ENCODE data around the gene MYRFL. TPM values are rescaled to one million over a fixed set of nuclear protein-coding genes. Genes with fewer than 3 reads are reported as not detected.

Gene MYRFL
- total RNA-seq, 2 donors from 2014 or later: 0.27 TPM; not detected in 1

DNA sequence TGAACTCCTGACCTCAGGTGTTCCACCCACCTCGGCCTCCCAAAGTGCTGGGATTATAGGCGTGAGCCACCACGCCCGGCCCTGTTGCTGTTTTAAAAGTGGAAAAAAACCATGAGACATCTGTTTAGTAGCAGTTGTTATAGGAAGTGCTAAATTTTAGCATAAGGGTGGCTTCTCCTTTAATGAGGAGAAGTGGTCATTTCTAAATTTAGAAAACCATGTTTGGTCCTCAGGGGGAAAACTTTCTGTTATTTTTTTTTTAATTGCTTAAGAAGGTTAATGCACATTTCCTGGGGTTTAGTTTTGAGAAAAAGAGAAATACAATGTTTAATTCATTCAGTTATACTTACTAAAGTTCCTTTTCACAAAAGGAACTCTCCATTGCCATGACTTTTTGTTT lies 102.1 kb downstream of the MYRFL start:
- intact Hi-C loops (cut with DNase I): no loop called here
- H3K4me3 ChIP-seq: no peak overlapping the region
- no peaks in the 10 kb centered on the region for H3K9me3 ChIP-seq
- no peaks in the 10 kb centered on the region for H3K4me1 ChIP-seq (replicated peaks)
- no peaks in the 10 kb centered on the region for H3K27me3 ChIP-seq (replicated peaks; ENCODE audit: insufficient read depth)
- no peaks in the 10 kb centered on the region for H3K36me3 ChIP-seq
- H3K27ac ChIP-seq: no peak overlapping the region
- TF ChIP-seq POLR2AphosphoS5 (IDR thresholded peaks at IDR 0.05): no peak
- no peak for TF ChIP-seq POLR2A (IDR thresholded peaks at IDR 0.05)
- TF ChIP-seq, protein P1, sequence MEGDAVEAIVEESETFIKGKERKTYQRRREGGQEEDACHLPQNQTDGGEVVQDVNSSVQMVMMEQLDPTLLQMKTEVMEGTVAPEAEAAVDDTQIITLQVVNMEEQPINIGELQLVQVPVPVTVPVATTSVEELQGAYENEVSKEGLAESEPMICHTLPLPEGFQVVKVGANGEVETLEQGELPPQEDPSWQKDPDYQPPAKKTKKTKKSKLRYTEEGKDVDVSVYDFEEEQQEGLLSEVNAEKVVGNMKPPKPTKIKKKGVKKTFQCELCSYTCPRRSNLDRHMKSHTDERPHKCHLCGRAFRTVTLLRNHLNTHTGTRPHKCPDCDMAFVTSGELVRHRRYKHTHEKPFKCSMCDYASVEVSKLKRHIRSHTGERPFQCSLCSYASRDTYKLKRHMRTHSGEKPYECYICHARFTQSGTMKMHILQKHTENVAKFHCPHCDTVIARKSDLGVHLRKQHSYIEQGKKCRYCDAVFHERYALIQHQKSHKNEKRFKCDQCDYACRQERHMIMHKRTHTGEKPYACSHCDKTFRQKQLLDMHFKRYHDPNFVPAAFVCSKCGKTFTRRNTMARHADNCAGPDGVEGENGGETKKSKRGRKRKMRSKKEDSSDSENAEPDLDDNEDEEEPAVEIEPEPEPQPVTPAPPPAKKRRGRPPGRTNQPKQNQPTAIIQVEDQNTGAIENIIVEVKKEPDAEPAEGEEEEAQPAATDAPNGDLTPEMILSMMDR (IDR thresholded peaks at IDR 0.05): no peak
- WGBS: 85% methylated on average over 4 of the region's 4 CpGs
- DNase-seq (ENCODE audit: low spot score): no peak

DNA sequence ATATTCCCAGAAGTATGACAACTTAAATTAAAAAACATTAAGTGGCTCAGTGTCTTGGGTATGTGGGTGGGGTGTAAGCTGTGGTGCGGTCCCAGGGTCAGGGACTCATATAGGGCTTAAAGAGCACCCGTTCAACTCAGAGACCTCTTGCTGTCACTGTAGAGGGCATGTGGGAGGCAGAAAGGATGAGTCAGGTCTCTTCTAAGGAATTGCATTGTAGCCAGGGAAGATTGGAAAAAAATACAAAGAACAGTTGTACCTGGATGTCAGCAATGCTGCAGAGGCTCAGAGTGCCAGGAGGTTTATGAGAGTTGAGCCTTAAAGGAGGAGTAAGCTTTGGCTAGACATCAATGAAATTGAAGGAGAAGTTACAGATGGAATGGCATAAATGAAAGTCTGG lies 104.1 kb downstream of the MYRFL start:
- Histone ChIP-seq H3K9me3 (no peaks in the 10 kb centered on the region), H3K27me3 (replicated peaks; ENCODE audit: insufficient read depth) (no peaks in the 10 kb centered on the region), H3K4me3 (no peak overlapping the region), H3K27ac (no peak overlapping the region), H3K4me1 (replicated peaks) (no peaks in the 10 kb centered on the region), H3K36me3 (no peaks in the 10 kb centered on the region)
- intact Hi-C loops (cut with DNase I): no loop called here
- 45% methylated on average over 2 of the region's 2 CpGs for WGBS
- DNase-seq (ENCODE audit: low spot score): no peak
- TF ChIP-seq POLR2AphosphoS5 (IDR thresholded peaks at IDR 0.05) (no peak), POLR2A (IDR thresholded peaks at IDR 0.05) (no peak)
- TF ChIP-seq, protein P1 (IDR thresholded peaks at IDR 0.05): no peak

DNA sequence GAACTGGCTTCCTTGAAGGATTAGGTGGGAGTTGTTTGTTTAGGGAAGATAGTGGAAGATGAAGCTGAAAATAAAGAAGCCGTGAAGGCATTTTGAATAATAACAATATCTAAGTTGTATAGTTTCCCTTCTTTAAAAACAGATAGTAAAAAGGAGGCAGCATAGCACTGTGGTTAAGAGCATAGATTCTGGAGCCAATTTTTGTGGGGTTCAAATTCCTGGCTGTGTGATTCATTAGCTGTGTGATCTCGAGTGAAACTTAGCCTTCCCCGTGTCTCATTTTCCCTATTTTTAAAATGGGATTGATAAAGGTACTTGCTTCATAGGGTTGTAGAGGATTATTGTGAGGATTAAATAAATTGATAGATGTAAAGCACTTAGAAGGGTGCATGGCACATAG lies 104.5 kb downstream of the MYRFL start:
- whole genome bisulfite sequencing: 15% methylated on average over 3 of the region's 3 CpGs

DNA sequence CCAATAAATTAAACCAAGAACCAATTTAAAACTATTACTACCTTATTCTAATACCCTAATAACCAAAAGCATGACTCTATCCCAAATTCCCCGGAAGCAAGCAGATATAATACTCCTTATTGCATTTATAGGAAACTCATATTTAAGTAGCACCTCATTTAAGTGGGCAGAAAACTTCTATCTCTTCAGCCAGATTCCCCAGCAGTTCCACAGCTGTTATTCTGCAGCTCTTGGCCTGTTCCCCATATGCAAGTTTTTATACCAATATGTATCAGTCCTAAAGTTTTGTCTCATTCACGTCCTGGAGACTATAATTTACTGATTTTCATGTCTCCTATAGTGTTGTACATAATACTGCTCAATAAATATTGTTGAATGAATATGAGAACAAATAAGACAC lies 106.5 kb downstream of the MYRFL start:
- H3K36me3 ChIP-seq: no peaks in the 10 kb centered on the region
- TF ChIP-seq, protein P1 (IDR thresholded peaks at IDR 0.05): no peak
- TF ChIP-seq POLR2A (IDR thresholded peaks at IDR 0.05) (no peak), POLR2AphosphoS5 (IDR thresholded peaks at IDR 0.05) (no peak)
- no peaks in the 10 kb centered on the region for H3K4me1 ChIP-seq (replicated peaks)
- no peaks in the 10 kb centered on the region for H3K9me3 ChIP-seq
- 65% methylated on average over 2 of the region's 2 CpGs for WGBS
- no peak for DNase-seq (ENCODE audit: low spot score)
- no peaks in the 10 kb centered on the region for H3K27me3 ChIP-seq (replicated peaks; ENCODE audit: insufficient read depth)
- no peak overlapping the region for H3K27ac ChIP-seq
- no peak overlapping the region for H3K4me3 ChIP-seq
- intact Hi-C loops (cut with DNase I): no loop called here

More for the DNA sequence above, 104.5 kb downstream of the MYRFL start:
- Histone ChIP-seq H3K27ac (no peak overlapping the region), H3K9me3 (no peaks in the 10 kb centered on the region), H3K27me3 (replicated peaks; ENCODE audit: insufficient read depth) (no peaks in the 10 kb centered on the region), H3K36me3 (no peaks in the 10 kb centered on the region), H3K4me1 (replicated peaks) (no peaks in the 10 kb centered on the region), H3K4me3 (no peak overlapping the region)
- intact Hi-C loops (cut with DNase I): no loop called here
- no peak for DNase-seq (ENCODE audit: low spot score)
- TF ChIP-seq, protein P1 (IDR thresholded peaks at IDR 0.05): no peak
- TF ChIP-seq POLR2AphosphoS5 (IDR thresholded peaks at IDR 0.05): no peak
- TF ChIP-seq POLR2A (IDR thresholded peaks at IDR 0.05): no peak

DNA sequence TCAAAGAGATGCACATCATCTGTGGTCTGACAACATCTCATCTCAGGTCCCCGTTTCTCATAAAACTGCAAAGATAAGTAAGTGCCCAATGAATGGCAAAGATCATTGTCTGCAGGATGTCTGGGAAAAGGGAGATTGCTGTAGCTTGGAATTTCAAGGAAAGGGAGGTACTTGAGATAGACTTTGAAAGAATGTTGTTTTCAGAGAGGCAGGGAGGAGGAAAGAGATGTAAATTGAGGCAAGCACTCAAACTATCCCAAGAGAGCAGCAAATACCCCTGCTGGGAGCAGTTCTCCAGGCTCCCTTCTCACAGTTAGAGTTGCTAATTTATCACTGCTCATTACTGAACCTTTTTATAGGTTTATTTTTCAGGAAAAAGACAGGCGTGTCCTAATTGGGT lies 107.1 kb downstream of the MYRFL start:
- TF ChIP-seq, protein P1 (IDR thresholded peaks at IDR 0.05): no peak
- TF ChIP-seq POLR2A (IDR thresholded peaks at IDR 0.05): no peak
- TF ChIP-seq POLR2AphosphoS5 (IDR thresholded peaks at IDR 0.05): no peak
- Histone ChIP-seq H3K4me1 (replicated peaks) (no peaks in the 10 kb centered on the region), H3K4me3 (no peak overlapping the region), H3K27ac (no peak overlapping the region), H3K9me3 (no peaks in the 10 kb centered on the region), H3K27me3 (replicated peaks; ENCODE audit: insufficient read depth) (no peaks in the 10 kb centered on the region), H3K36me3 (no peaks in the 10 kb centered on the region)
- DNase-seq (ENCODE audit: low spot score): no peak
- WGBS: 62% methylated on average over 2 of the region's 2 CpGs
- intact Hi-C loops (cut with DNase I): no loop called here
